NCI-H2029 (cell line): Measurements from ENCODE around the gene PDYN.

ENCODE experiments used
- DNase-seq: peaks from one replicate; lab custom pipeline; 2025; lab: John Stamatoyannopoulos, UW

The PDYN gene

DNA sequence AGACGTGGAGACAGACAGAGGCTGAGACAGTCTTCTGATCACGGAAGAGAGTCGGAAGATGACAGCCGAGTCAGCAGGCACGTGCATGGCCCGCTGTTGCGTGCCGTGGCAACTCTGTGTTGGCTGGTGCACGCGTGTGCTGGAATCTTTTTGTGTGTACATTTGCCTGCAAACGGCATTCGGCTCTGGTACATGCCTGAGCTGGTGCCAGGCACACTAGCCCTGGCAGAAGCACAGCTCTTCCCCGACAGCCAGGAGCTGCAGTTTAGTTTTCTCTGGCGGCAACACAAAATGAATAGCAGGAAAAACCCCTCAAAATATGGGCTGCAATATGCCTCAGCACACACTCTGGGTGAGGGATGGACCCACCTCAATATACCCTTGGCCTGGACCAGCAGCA, 769 bp upstream of the PDYN start:
- DNase-seq, result no peak

GRCh38 chr20:1992359-1993110, 1.3 kb downstream of the PDYN start:
- DNase-seq, result no peak

- DNase-seq, result no peak
Measured at GRCh38 chr20:1987826-1988225, 6.0 kb downstream of the PDYN start.

DNA sequence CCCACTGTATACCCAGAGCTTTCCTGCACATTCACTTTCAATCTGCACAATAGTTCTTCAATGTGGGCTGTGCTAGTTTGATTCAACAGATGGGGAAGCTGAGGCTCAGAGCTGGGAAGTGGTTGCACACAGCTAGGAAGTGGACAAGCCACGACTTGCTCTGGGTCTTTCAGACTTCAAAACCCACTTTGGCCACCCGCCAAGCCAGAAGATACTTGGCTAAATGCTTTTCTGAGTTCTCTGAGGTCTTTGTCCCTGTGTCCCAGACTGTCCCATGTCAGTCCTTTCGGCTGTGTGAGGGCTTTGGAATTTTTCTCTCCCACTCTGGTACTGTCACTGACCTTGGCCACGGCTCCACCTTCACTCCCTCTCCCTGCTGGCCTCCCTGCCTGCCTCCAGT, 10.6 kb downstream of the PDYN start:
- no peak for DNase-seq

DNA sequence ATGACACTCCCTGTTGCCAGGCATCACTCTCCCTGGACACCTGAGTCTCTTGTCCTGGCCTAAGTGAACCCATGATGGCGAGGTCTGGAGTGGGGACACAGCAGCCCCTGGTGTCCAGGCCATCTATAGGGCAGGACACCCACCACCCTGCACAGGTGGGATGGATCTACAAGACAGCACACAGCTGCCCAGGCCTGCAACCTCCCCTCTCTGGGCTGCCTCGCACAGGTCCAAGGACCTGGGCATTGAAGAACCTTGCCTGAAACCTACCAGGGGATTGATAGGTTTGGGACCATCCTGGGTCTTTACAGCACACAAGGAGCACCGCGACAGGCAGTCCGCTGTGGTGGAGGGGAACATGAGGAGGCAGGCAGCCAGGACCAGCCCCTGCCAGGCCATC, 11.2 kb downstream of the PDYN start:
- no peak for DNase-seq

DNA sequence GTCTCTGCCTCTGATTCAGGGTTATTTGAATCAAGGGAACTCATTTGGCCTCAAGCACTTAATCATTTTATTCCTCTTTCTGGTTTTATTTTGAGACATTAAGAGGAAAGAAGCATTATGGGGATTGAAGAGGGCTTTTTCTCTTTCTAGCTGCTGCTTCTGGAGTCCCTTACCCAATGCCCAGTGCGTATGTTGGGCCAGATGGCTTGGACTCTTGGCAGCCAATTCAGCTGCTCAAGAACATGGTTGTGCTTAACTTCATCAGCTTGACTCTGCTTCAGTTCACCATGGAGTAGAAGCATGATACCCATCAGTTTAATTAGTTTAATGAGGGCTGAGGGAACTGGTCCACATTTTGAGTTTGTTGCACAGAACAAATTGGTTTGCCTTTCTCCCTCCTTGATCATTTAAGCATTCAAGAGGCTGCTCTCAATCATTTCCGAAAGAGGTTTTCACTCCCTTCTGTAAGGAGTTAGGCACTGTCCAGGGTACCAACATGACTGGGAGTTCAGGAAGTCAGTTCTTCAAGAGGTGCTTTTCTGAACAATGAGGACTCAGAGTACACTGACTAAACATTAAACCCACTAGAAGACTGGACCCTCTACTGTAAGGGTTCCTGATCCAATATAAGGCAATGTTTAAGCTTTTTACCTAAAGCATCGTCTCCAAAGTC, 14.6 kb downstream of the PDYN start:
- DNase-seq, result no peak

DNA sequence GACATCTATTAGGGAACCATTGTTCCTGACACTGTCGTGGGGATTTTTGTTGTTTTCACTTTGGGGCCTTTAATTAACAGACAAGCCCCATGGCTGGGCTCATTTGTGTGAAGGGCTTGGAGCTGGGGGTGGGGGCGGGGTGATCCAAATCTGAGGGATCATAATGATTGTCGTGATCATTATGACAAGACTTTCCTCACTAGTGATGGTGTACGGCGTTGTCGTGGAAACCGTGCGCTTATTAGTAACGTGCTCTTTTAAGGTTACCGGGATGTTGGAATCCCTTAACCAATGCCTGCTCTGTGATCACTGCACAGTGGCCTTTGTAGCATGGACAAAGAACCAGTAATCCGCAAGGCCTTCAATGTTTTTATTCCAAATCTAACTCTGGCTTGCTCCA, 18.6 kb downstream of the PDYN start:
- no peak for DNase-seq

DNA sequence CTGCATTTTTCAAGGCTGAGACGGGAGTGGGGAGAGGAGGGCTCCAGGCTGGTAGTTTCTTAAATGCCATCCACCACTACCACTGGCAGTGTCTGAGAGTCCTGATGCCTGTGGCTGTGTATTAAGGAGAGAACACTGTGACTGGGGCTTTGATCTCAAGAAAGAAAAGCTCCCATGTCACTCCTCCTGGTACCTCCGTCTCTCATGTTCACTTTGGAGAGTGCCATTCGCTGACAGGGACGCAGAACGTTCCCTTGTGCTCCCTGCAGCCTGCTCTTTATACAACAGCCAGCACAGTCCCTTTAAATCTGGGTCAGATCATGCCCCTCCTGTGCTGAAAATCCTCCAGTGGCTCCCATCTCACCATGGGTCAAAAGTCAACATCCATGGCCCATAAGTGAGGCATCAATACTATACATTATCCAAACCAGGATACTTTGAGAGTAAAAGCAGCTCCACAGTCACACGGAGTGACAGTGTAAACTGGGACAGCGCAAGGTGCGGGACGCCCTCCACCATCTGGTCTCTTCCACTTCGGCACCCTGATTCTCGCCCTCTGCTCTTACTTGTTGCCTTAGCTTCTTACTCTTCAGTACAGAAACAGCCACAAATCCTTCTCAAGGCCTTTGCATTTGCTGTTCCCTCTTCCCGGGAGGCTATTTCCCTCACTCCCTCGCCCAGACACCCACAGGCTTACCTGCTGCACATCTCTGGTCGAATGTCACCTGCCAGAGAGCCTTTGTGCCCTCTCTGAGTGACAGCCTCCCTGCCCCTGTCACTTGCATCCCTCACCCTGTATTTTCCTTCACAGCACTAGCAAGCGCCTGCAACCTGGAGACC, 20.0 kb downstream of the PDYN start:
- no peak for DNase-seq

DNA sequence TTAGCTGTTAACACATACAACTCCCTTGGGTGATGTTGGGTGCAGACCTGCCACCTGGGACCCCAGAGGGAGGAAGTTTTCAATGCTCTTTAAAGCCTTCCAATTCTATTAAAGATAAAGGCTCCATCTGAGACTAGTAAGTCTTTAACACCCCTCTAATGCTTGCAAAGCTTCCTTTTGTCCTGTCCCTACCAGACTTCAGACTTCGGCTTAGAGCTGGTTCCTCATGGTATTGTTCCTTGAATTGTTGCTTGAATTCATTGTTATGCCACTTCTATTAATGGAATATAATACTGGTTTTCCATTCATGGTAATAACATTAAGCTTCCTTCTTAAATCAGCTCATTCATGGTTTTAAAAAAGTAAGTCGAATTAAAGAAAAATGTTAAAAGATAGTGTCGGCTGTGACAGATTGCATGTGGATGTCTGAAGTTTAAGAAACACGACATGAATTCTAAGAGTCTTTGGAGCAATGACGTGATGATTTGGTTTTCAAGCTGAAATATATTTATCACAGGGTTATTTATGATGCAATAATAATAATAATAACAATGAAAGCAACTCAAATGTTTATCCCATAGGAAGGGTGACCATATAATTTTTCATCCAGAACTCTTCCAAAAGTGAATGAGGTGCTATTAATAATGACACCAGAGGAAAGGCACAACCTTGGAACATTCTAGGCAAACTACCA, 21.8 kb downstream of the PDYN start:
- no peak for DNase-seq

DNA sequence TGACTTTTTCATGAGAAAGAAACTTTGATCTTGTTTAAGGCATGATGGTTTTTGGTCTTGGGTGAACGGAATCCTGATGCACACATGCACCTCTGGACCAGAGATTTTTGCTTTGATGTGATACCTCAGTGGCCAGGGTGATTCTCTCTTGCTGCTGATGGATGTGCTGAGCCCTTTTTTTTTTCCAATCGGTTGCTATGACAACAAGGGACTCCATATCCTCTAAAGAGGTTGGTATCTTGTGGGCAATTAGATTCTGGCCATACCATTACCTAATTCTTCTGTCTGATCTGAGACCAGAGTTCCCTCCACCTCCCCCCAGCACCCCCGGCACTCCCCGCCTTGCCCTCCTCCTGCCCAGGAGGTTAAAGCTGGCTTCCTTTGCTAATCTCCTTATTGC, 24.9 kb downstream of the PDYN start:
- DNase-seq, result no peak

- peak; percentile 44 for DNase-seq
Measured at GRCh38 chr20:1965520-1966351, 28.1 kb downstream of the PDYN start.

- DNase-seq, result no peak
Measured at GRCh38 chr20:1964659-1965405, 29.0 kb downstream of the PDYN start.

DNA sequence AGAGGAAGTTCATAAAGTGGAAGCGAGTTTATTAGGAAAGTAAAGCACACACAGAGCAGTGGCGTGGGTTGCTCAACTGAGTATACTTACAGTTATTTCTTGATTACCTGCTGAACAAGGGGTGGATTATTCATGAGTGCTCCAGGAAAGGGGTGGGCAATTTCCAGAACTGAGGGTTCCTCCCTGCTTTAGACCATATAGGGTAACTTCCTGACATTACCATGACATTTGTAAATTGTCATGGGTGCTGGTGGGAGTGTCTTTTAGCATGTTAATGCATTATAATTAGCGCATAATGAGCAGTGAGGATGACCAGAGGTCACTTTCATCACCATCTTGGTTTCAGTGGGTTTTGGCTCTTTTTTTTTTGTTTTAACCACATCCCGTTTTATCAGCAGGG, 29.8 kb downstream of the PDYN start:
- no peak for DNase-seq

- no peak for DNase-seq
Measured at GRCh38 chr20:1961374-1961773, 32.5 kb downstream of the PDYN start.

DNA sequence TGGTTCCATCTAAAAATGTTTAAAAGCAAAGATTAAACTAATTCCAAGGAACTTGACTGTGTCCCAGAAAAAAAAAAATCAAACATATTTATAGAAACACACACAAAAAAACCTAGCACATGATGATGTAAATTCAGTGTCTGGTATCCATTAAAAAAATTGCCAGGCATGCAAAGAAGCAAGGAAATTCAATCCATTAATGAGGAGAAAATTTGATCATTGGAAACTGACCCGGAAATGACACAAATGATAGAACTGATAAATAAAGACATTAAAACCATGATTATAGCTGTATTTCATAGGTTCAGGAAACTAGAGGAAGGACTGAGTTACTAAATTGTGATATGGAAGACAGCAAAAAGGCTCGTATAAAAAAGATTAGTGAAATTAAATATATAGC, 34.7 kb downstream of the PDYN start:
- DNase-seq, result no peak

DNA sequence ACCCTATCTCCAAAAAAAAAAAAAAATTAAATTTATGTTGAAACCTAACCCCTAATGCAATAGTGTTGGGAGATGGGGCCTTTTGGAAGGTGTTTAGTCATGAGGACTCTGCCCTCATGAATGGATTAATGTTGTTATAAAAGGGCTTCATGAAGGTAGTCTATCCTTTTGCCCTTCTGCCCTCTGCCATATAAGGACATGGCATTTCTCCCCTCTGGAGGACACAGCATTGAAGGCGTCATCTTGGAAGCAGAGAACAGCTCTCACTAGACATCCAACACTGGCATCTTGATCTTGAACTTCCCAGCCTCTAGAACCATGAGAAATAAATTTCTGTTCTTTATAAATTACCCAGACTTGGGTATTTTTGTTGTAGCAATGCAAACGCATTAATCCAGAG, 35.4 kb downstream of the PDYN start:
- DNase-seq, result no peak

DNA sequence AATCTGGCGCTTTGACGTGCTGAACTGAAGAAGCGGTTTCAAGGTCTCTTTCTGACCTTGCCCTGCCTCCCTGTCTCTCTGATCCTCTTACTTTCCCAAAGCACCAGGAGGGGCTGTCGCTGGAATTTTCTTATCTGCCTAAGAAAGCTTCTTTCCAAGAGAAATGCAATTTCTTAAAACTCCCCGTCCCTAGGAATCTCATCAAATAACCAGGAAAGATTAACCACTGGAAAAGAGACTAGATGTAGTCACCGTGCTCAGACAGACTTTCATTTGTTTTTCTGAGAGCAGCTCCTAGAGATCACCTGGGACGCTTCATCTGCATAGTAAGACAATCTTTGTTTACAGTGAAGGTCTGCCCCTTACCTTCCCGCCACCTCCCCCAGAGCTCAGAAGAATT, 38.6 kb downstream of the PDYN start:
- no peak for DNase-seq

DNA sequence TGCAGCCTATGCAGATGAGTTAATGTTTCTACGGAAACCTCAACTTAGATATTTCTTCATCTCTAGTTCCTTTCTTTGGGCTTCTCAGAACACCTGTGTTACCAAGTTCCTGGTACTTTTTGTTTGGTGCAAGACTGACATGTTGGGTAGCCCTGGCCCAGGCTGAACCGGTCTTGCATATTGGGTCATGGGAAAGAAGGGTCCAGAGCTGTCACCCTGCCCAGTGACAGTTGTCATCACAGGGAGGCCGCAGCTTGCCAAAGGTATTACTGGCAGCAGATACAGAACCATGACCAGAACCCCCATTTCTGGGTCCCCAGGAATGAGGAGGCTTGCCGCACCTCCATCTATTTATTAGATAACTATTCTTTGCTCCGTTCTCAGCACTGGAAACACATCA, 40.2 kb downstream of the PDYN start:
- no peak for DNase-seq

DNA sequence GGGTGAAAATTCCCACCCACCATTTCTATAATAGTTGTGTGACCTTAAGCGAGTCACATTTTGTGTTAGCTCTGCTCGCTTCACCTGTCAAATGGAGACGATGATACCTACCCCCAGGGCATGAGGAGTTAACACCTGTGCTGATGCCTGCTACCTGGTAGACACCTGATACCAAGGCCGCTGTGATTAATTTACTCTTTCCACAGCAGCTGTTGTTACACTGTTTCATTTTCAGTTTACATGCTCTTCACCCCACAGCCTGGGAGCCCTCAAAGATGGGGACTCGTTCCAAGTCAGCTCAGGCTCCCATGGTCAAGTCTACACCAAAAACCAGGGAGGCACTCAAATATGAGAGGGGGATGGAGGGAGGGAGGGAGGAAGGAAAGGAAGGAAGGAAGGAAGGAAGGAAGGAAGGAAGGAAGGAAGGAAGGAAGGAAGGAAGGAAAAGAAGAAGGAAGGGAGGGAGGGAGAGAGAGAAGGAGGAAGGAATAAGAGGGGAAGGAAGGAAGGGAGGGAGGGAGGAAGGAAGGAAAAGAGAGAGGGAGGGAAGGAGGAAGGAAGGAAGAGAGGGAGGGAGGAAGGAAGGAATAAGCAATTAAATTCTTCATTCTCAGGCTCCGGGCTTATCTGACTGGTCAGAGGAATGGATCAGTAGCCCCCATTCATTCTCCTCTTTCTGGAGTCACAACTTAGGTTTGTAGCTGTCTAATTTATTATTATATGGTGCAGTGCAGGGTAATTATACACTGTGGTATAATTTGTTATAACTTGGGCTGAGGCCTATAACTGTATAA, 40.9 kb downstream of the PDYN start:
- DNase-seq, result peak; percentile 46
